Measurements from ENCODE around the gene PHAF1. TPM values are rescaled to one million over a fixed set of nuclear protein-coding genes. Genes with fewer than 3 reads are reported as not detected.

The PHAF1 gene
- total and polyA plus RNA-seq, 2 of the 13 experiments (the other 11 are each of a cell fraction or from before 2014, with no cell fraction given), result 48.3 to 174 TPM

DNA sequence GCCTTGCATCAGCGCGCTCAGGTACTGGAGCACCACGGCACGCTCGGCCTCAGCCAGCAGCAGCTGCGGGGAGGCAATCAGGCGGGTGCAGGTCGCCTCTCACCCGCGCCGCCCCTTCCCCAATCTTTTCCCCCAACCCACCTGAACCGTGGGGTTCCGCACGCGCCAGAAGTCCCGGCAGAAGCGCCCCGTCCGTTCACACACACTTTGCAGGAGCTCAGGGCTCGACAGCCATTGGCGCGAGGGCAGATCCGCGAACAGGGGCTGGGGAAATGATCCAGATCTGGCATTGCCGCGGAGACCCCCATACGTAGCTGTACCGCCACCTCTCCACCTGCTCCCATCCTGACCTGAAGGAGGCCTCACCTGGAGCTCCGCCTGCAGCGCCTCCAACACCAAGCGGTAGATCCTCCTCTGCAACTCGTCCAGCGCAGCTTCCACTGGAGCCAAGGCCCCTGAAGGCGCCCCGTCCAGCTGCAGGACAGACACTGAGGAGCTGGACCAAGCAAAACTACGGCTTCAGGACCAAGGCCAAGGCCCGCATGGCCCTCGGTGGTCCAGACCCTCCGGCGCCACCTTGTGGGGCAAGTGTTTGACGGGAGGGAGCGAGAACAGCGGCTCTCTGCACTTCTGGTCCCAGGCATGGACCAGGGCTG is 75.4 kb downstream of the PHAF1 start (continued):
- TF ChIP-seq KMT2B (CRISPR knock-in tag; IDR thresholded peaks at IDR 0.05), result peak; percentile 88
- peak; percentile 56 for TF ChIP-seq HNRNPLL (IDR thresholded peaks at IDR 0.05; ENCODE audit: low read depth, low read length, poor library complexity, severe bottlenecking)
- TF ChIP-seq IKZF4 (CRISPR knock-in tag; IDR thresholded peaks at IDR 0.05; ENCODE audit: borderline replicate concordance, low read depth, not compliant biosample characterization), result peak; percentile 83
- no peak for TF ChIP-seq ZNF10 (CRISPR knock-in tag; IDR thresholded peaks at IDR 0.05; ENCODE audit: borderline replicate concordance, low read depth)
- 0 out of 2 replicates have a peak, but pooled peaks have one; percentile 57 for TF ChIP-seq ZNF678 (CRISPR knock-in tag; IDR thresholded peaks at IDR 0.05)
- 0 out of 2 replicates have a peak, but pooled peaks have one; percentile 74 for TF ChIP-seq ZC3H4 (CRISPR knock-in tag; IDR thresholded peaks at IDR 0.05; ENCODE audit: borderline replicate concordance)
- TF ChIP-seq, protein P1, sequence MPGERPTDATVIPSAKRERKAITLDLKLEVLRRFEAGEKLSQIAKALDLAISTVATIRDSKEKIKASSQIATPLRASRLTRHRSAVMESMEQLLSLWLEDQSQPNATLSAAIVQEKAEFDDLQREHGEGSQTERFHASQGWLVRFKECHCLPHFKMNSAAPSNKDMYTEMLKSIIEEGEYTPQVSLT (CRISPR knock-in tag; IDR thresholded peaks at IDR 0.05; ENCODE audit: borderline replicate concordance, low read depth), result no peak
- TF ChIP-seq, protein P2, sequence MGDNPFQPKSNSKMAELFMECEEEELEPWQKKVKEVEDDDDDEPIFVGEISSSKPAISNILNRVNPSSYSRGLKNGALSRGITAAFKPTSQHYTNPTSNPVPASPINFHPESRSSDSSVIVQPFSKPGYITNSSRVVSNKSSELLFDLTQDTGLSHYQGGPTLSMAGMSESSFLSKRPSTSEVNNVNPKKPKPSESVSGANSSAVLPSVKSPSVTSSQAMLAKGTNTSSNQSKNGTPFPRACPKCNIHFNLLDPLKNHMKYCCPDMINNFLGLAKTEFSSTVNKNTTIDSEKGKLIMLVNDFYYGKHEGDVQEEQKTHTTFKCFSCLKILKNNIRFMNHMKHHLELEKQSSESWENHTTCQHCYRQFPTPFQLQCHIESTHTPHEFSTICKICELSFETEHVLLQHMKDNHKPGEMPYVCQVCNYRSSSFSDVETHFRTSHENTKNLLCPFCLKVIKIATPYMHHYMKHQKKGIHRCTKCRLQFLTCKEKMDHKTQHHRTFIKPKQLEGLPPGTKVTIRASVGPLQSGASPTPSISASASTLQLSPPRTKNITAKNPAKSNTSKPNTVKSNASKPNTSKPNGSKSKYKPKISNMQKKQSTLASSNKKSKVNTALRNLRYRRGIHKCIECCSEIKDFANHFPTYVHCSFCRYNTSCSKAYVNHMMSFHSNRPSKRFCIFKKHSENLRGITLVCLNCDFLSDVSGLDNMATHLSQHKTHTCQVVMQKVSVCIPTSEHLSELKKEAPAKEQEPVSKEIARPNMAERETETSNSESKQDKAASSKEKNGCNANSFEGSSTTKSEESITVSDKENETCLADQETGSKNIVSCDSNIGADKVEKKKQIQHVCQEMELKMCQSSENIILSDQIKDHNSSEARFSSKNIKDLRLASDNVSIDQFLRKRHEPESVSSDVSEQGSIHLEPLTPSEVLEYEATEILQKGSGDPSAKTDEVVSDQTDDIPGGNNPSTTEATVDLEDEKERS (CRISPR knock-in tag; IDR thresholded peaks at IDR 0.05), result peak; percentile 97
- TF ChIP-seq ZNF577 (CRISPR knock-in tag; IDR thresholded peaks at IDR 0.05; ENCODE audit: borderline replicate concordance, low read depth), result no peak
- peak; percentile 84 for TF ChIP-seq ZNF777 (CRISPR knock-in tag; IDR thresholded peaks at IDR 0.05)
- no peak for TF ChIP-seq TRAFD1 (CRISPR knock-in tag; IDR thresholded peaks at IDR 0.05; ENCODE audit: borderline replicate concordance)
- TF ChIP-seq ZNF446 (CRISPR knock-in tag; IDR thresholded peaks at IDR 0.05), result no peak
- TF ChIP-seq SAP130 (CRISPR knock-in tag; IDR thresholded peaks at IDR 0.05; ENCODE audit: low read depth), result peak; percentile 98
- peak; percentile 59 for TF ChIP-seq FOXA3 (CRISPR knock-in tag; IDR thresholded peaks at IDR 0.05)
- TF ChIP-seq ZNF558 (CRISPR knock-in tag; IDR thresholded peaks at IDR 0.05; ENCODE audit: borderline replicate concordance), result no peak; the same call in 1 of the 2 replicates
- 0 out of 2 replicates have a peak, but pooled peaks have one; percentile 24 for TF ChIP-seq ZNF572 (CRISPR knock-in tag; IDR thresholded peaks at IDR 0.05)
- no peak for TF ChIP-seq DPF2 (CRISPR knock-in tag; IDR thresholded peaks at IDR 0.05; ENCODE audit: borderline replicate concordance, low read depth)
- 0 out of 2 replicates have a peak, but pooled peaks have one; percentile 28 for TF ChIP-seq ZNF773 (CRISPR knock-in tag; IDR thresholded peaks at IDR 0.05; ENCODE audit: borderline replicate concordance)
- no peak for TF ChIP-seq ZNF570 (CRISPR knock-in tag; IDR thresholded peaks at IDR 0.05; ENCODE audit: borderline replicate concordance)
- peak; percentile 88; the same call in 1 of the 2 replicates for TF ChIP-seq ZNF713 (CRISPR knock-in tag; IDR thresholded peaks at IDR 0.05)
- peak; percentile 92 for TF ChIP-seq SALL2 (CRISPR knock-in tag; IDR thresholded peaks at IDR 0.05)
- 0 out of 2 replicates have a peak, but pooled peaks have one; percentile 72 for TF ChIP-seq ZNF335 (CRISPR knock-in tag; IDR thresholded peaks at IDR 0.05)
- no peak for TF ChIP-seq POLR2AphosphoS2 (IDR thresholded peaks at IDR 0.05; ENCODE audit: low read depth, low read length)

All from HepG2 (cell line).